Measurements from ENCODE around the gene POLA1. TPM values are rescaled to one million over a fixed set of nuclear protein-coding genes. Genes with fewer than 3 reads are reported as not detected.

The POLA1 gene, protein sequence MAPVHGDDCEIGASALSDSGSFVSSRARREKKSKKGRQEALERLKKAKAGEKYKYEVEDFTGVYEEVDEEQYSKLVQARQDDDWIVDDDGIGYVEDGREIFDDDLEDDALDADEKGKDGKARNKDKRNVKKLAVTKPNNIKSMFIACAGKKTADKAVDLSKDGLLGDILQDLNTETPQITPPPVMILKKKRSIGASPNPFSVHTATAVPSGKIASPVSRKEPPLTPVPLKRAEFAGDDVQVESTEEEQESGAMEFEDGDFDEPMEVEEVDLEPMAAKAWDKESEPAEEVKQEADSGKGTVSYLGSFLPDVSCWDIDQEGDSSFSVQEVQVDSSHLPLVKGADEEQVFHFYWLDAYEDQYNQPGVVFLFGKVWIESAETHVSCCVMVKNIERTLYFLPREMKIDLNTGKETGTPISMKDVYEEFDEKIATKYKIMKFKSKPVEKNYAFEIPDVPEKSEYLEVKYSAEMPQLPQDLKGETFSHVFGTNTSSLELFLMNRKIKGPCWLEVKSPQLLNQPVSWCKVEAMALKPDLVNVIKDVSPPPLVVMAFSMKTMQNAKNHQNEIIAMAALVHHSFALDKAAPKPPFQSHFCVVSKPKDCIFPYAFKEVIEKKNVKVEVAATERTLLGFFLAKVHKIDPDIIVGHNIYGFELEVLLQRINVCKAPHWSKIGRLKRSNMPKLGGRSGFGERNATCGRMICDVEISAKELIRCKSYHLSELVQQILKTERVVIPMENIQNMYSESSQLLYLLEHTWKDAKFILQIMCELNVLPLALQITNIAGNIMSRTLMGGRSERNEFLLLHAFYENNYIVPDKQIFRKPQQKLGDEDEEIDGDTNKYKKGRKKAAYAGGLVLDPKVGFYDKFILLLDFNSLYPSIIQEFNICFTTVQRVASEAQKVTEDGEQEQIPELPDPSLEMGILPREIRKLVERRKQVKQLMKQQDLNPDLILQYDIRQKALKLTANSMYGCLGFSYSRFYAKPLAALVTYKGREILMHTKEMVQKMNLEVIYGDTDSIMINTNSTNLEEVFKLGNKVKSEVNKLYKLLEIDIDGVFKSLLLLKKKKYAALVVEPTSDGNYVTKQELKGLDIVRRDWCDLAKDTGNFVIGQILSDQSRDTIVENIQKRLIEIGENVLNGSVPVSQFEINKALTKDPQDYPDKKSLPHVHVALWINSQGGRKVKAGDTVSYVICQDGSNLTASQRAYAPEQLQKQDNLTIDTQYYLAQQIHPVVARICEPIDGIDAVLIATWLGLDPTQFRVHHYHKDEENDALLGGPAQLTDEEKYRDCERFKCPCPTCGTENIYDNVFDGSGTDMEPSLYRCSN (N-terminal part only)
- 10 to 100 TPM in 1 of 4 donors, 1 to 10 TPM in 3; 9.4 to 15.7 (median 10.0) TPM for total RNA-seq

DNA sequence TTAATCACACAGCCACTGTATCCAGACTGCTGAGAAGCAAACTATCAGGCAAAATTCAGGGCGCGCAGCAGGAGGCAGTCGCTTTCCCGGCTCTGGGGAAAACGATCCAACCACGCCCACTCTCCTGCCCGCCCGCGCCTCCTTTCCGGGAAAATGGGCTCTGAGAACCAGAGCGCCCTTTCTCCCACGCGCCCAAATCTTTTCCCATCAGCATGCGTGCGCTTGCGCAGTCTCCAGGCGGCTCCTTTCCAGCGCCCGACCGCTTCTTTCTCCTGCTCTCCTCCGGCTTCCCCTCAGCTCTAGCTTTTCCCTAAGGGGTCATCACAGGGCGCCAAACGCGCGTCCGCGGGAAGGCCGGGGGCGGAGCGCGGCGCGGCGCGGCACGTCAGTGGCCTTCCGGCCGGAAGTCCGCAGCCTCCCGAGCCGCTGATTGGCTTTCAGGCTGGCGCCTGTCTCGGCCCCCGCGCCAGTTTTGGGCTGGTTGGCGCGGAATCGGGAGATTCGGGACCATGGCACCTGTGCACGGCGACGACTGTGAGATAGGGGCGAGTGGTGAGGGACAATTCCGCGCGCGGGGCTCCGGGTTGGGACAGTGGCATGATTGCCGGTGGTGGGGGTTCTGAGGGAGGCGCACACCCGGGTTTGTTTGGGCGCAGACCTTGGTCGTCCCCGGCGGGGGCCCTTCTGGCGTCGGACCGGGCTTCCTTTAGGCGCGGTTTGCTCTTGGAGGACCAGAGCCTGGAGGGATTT lies at the start of gene POLA1:
Gene POLA1 (plus strand): TSS at position 466 of the 750 bp plus-strand sequence. CDS start 44 bp downstream, at position 510.
- TF ChIP-seq EP300 (IDR thresholded peaks at IDR 0.05) (no peak), POLR2A (IDR thresholded peaks at IDR 0.05; ENCODE audit: low read depth) (no peak), POLR2AphosphoS5 (IDR thresholded peaks at IDR 0.05) (peak in 1 of 2 donors; percentile 51)
- TF ChIP-seq, protein P1, sequence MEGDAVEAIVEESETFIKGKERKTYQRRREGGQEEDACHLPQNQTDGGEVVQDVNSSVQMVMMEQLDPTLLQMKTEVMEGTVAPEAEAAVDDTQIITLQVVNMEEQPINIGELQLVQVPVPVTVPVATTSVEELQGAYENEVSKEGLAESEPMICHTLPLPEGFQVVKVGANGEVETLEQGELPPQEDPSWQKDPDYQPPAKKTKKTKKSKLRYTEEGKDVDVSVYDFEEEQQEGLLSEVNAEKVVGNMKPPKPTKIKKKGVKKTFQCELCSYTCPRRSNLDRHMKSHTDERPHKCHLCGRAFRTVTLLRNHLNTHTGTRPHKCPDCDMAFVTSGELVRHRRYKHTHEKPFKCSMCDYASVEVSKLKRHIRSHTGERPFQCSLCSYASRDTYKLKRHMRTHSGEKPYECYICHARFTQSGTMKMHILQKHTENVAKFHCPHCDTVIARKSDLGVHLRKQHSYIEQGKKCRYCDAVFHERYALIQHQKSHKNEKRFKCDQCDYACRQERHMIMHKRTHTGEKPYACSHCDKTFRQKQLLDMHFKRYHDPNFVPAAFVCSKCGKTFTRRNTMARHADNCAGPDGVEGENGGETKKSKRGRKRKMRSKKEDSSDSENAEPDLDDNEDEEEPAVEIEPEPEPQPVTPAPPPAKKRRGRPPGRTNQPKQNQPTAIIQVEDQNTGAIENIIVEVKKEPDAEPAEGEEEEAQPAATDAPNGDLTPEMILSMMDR (IDR thresholded peaks at IDR 0.05): peak in 1 of 3 experiments; percentile 23
- peak within 1 kb of the TSS; percentile 78 to 90 (median 86) for H3K27ac ChIP-seq (replicated peaks in 1 of 4)
- peak within 1 kb of the TSS; percentile 64 to 69 (median 66) for H3K4me3 ChIP-seq
- WGBS: 53% methylated on average over 36 of the region's 70 CpGs
- peak; percentile 95 for DNase-seq (ENCODE audit: extremely low spot score)
- H3K9me3 ChIP-seq: no peaks in the 10 kb centered on the region
- H3K27me3 ChIP-seq: no peaks in the 10 kb centered on the region
- peaks cover 0 to 15% (median 12%) of the 10 kb centered on the region in 4 donors for H3K4me1 ChIP-seq
- no peaks in the 10 kb centered on the region for H3K36me3 ChIP-seq
- intact Hi-C loops (cut with DNase I): no loop called here

DNA sequence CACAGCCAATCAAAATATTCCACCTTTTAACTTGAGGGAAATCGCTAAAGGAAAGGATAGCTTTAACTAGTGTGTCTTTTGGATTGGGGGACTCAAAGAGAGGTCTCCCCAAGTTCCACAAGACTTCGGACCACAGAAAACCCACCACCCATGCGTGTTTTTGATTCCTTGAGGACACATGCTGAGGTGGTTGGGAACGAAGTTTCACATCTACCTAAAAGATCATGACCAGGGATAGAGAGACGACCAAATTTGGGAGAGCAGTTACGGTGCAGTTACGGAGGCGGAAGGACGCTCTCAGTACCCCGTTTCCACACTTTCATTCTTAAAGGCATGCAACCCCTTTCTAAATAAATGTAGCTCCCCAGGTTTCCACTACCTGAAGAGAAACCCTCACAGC lies 47.7 kb upstream of the POLA1 start:
- peak overlapping the region; percentile 16 to 69 (median 58) for H3K27ac ChIP-seq (replicated peaks in 1 of 4)
- WGBS: 47% methylated on average over 10 of the region's 10 CpGs
- H3K4me1 ChIP-seq: peaks cover 0 to 6% (median 5%) of the 10 kb centered on the region in 4 donors
- TF ChIP-seq POLR2A (IDR thresholded peaks at IDR 0.05; ENCODE audit: low read depth) (no peak), POLR2AphosphoS5 (IDR thresholded peaks at IDR 0.05) (no peak), EP300 (IDR thresholded peaks at IDR 0.05) (no peak)
- TF ChIP-seq, protein P1 (IDR thresholded peaks at IDR 0.05): no peak
- H3K9me3 ChIP-seq: no peaks in the 10 kb centered on the region
- DNase-seq (ENCODE audit: extremely low spot score): no peak
- intact Hi-C loops (cut with DNase I): no loop called here
- H3K36me3 ChIP-seq: no peaks in the 10 kb centered on the region
- H3K4me3 ChIP-seq: peak overlapping the region; percentile 44 to 51 (median 50)
- H3K27me3 ChIP-seq: no peaks in the 10 kb centered on the region

DNA sequence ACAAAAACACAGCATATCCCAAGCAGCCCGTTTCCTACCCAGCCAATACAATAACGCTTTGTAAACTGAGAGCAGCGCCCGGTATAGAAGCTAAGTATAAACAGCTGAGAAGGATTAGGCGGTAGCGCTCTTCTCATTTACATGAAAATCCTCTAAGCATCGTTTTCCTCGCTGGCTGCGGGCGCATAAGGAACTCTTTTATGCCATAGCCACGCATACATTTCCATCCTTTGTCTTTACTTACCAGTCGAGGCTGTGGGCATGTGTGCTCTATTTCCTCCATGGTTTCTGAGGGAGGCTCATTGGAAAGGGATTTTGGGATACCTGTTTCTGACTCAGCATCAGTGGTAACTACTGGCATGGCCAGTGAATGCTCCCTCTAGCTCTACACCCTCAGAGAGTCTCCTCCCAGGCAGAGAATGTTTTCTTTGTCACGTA lies 47.0 kb upstream of the POLA1 start:
- intact Hi-C loops (cut with DNase I): no loop called here

More for the DNA sequence above, 47.0 kb upstream of the POLA1 start:
- no peaks in the 10 kb centered on the region for H3K9me3 ChIP-seq
- TF ChIP-seq, protein P1 (IDR thresholded peaks at IDR 0.05): no peak
- TF ChIP-seq EP300 (IDR thresholded peaks at IDR 0.05) (no peak), POLR2A (IDR thresholded peaks at IDR 0.05; ENCODE audit: low read depth) (no peak), POLR2AphosphoS5 (IDR thresholded peaks at IDR 0.05) (no peak)
- no peaks in the 10 kb centered on the region for H3K27me3 ChIP-seq
- 18% methylated on average over 13 of the region's 13 CpGs for WGBS
- no peaks in the 10 kb centered on the region for H3K36me3 ChIP-seq
- peak overlapping the region; percentile 24 to 69 (median 58) for H3K27ac ChIP-seq (replicated peaks in 1 of 4)
- DNase-seq (ENCODE audit: extremely low spot score): no peak
- peak overlapping the region; percentile 44 to 51 (median 50) for H3K4me3 ChIP-seq
- H3K4me1 ChIP-seq: peaks cover 0 to 6% (median 5%) of the 10 kb centered on the region in 4 donors
